ENCODE measurements around the gene CERS1.

GRCh38 chr19:18912933-18913332, 17.0 kb upstream of the CERS1 start:
- no peak for TF ChIP-seq CTCF (conservative IDR thresholded peaks at IDR 0.05; ENCODE audit: low read length)
- TF ChIP-seq EZH2phosphoT487 (IDR thresholded peaks at IDR 0.05; ENCODE audit: borderline replicate concordance): no peak
